SU-DHL-6 (cell line): ENCODE results near the gene PDE7B.

ENCODE experiments used
- H2AFZ ChIP-seq: fragments of 200-600 bp; sonication (generic); 2 replicates; pipeline ENCODE4 v1.6.1; 2014; ENCODE audit warnings: low read depth, mild to moderate bottlenecking, moderate library complexity, mixed read lengths, antibody characterized with exemption, low read length; ENCODE audit not compliant: severe bottlenecking
- H3F3A ChIP-seq: fragments of 200-600 bp; shearing (Covaris generic); 2 replicates; pipeline ENCODE4 v1.6.0; 2016; ENCODE audit warnings: antibody characterized with exemption, mild to moderate bottlenecking; ENCODE audit not compliant: insufficient read depth
- H3K27ac ChIP-seq: fragments of 200-600 bp; sonication (generic); 2 replicates; pipeline ENCODE4 v1.5.1; 2016; ENCODE audit warnings: low read depth, mild to moderate bottlenecking, low read length, moderate library complexity, mixed read lengths
- H3K27me3 ChIP-seq: fragments of 200-600 bp; sonication (generic), shearing (Covaris generic); 2 replicates; pipeline ENCODE4 v1.6.0; 2014; ENCODE audit warnings: mild to moderate bottlenecking, low read length
- H3K36me3 ChIP-seq: fragments of 200-600 bp; sonication (generic); 2 replicates; pipeline ENCODE4 v1.6.1; 2014; ENCODE audit warnings: mild to moderate bottlenecking, low read length, mixed read lengths
- H3K4me2 ChIP-seq: fragments of 300-600, 200-600 bp; shearing (Covaris generic), sonication (generic); 2 replicates; pipeline ENCODE4 v1.6.0; 2014; ENCODE audit warnings: low read length, low read depth, mild to moderate bottlenecking; ENCODE audit not compliant: poor library complexity, severe bottlenecking
- H3K4me3 ChIP-seq: fragments of 200-600 bp; sonication (generic); 2 replicates; pipeline ENCODE4 v1.5.1; 2014; ENCODE audit warnings: antibody characterized with exemption, low read length, mild to moderate bottlenecking, mixed read lengths; ENCODE audit not compliant: insufficient read depth, poor library complexity, severe bottlenecking
- H3K79me2 ChIP-seq: fragments of 200-600 bp; sonication (generic); 2 replicates; pipeline ENCODE4 v1.6.1; 2014; ENCODE audit warnings: mild to moderate bottlenecking, low read length, moderate library complexity; ENCODE audit not compliant: insufficient read depth
- H3K9ac ChIP-seq: fragments of 200-600 bp; sonication (generic); 2 replicates; pipeline ENCODE4 v1.7.0; 2014; ENCODE audit warnings: mild to moderate bottlenecking, low read length
- H3K9me2 ChIP-seq: fragments of 200-600 bp; sonication (generic); replicated peaks from 2 replicates; pipeline ENCODE4 v1.6.1; 2014; ENCODE audit warnings: low read length; ENCODE audit not compliant: insufficient read depth
- H3K9me3 ChIP-seq: fragments of 200-600 bp; sonication (generic); 2 replicates; pipeline ENCODE4 v1.6.1; 2014; ENCODE audit warnings: low read length, mixed read lengths; ENCODE audit not compliant: insufficient read depth
- H4K20me1 ChIP-seq: fragments of 200-600 bp; sonication (generic); 2 replicates; pipeline ENCODE4 v1.6.1; 2014; ENCODE audit warnings: low read depth, mild to moderate bottlenecking, antibody characterized with exemption, low read length, moderate library complexity, mixed read lengths
- EZH2phosphoT487 ChIP-seq: fragments of 200-600 bp; sonication (generic), shearing (Covaris generic); conservative IDR thresholded peaks from 2 replicates; pipeline ENCODE4 v1.6.1; 2018; ENCODE audit warnings: mild to moderate bottlenecking, antibody characterized with exemption, low read length, moderate library complexity, mixed read lengths
- TF ChIP-seq, protein P1 (sequence below): fragments of 200-600 bp; sonication (generic); IDR thresholded peaks from one replicate; pipeline ENCODE4 v1.5.1; 2017; ENCODE audit warnings: antibody characterized with exemption, mild to moderate bottlenecking, low read length, moderate library complexity; ENCODE audit not compliant: insufficient read depth, poor library complexity, severe bottlenecking

The PDE7B gene

DNA sequence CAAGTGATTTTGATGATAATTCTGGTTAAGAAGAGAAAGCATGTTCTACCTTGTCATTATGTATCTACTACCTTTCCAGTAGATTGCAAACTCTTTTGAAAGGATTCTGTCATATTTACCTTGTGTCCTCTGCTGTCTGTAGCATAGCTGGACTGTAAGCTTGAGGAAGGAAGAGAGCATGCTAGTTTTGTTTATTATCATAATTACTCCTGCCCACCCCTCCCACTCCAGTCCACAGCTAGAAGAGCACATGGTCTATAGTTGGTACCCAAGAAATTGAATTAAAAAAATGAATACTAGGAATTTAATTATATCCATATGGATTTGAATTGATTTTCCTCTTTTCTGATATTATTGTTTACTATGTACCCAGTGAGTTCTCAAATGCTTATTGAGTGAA, 40.2 kb downstream of the PDE7B start:
- Histone ChIP-seq H3K9me3 (no peaks in the 10 kb centered on the region), H3K36me3 (no peaks in the 10 kb centered on the region), H3K4me2 (no peak overlapping the region), H4K20me1 (no peaks in the 10 kb centered on the region), H3K27ac (no peak overlapping the region), H3K9me2 (no peaks in the 10 kb centered on the region), H3K4me3 (no peak overlapping the region), H3K27me3 (no peaks in the 10 kb centered on the region), H3F3A (no peaks in the 10 kb centered on the region), H3K79me2 (no peaks in the 10 kb centered on the region), H2AFZ (no peak overlapping the region), H3K9ac (no peak overlapping the region)
- TF ChIP-seq, protein P1, sequence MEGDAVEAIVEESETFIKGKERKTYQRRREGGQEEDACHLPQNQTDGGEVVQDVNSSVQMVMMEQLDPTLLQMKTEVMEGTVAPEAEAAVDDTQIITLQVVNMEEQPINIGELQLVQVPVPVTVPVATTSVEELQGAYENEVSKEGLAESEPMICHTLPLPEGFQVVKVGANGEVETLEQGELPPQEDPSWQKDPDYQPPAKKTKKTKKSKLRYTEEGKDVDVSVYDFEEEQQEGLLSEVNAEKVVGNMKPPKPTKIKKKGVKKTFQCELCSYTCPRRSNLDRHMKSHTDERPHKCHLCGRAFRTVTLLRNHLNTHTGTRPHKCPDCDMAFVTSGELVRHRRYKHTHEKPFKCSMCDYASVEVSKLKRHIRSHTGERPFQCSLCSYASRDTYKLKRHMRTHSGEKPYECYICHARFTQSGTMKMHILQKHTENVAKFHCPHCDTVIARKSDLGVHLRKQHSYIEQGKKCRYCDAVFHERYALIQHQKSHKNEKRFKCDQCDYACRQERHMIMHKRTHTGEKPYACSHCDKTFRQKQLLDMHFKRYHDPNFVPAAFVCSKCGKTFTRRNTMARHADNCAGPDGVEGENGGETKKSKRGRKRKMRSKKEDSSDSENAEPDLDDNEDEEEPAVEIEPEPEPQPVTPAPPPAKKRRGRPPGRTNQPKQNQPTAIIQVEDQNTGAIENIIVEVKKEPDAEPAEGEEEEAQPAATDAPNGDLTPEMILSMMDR = no peak
- no peak for TF ChIP-seq EZH2phosphoT487

DNA sequence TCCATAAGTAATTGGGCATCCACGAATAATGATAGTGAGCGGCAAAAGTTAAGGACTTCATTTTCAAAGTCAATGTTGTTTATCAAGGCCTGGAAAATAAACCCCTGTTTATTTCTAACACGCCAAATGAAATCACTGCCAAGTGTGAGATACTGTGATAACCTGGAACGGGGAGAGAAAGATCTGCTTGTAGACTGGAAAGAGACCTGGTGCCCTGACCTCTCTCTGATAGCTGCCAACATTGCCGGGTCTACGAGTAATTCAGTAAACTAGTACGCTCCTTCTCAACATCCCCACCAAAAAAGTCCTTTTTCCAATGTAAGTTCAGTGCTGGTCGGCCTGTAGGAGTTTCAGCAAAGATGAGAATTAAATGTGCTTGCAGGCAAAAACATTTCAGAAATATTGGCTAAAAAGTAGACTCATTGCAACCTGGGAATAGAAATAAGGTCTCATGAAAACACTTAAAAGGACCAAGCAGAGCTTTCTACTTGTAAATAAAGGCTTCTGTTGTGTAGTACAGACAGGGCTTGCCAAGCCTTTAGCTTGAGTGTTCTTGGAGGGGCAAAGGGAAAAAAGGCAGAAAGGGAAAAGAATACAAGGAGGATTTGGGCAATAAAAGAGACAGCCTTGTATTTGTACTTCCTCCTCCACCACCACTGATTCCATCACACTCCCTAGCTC, 43.9 kb downstream of the PDE7B start:
- no peak overlapping the region for H3K4me2 ChIP-seq
- no peaks in the 10 kb centered on the region for H3K9me2 ChIP-seq
- H3K4me3 ChIP-seq = no peak overlapping the region
- no peak overlapping the region for H3K9ac ChIP-seq
- H2AFZ ChIP-seq = no peak overlapping the region
- TF ChIP-seq EZH2phosphoT487 = no peak
- TF ChIP-seq, protein P1 = no peak
- H3K27me3 ChIP-seq = no peaks in the 10 kb centered on the region
- no peaks in the 10 kb centered on the region for H3K36me3 ChIP-seq
- H3F3A ChIP-seq = no peaks in the 10 kb centered on the region
- H3K9me3 ChIP-seq = no peaks in the 10 kb centered on the region
- H3K27ac ChIP-seq = no peak overlapping the region
- H3K79me2 ChIP-seq = no peaks in the 10 kb centered on the region
- no peaks in the 10 kb centered on the region for H4K20me1 ChIP-seq

DNA sequence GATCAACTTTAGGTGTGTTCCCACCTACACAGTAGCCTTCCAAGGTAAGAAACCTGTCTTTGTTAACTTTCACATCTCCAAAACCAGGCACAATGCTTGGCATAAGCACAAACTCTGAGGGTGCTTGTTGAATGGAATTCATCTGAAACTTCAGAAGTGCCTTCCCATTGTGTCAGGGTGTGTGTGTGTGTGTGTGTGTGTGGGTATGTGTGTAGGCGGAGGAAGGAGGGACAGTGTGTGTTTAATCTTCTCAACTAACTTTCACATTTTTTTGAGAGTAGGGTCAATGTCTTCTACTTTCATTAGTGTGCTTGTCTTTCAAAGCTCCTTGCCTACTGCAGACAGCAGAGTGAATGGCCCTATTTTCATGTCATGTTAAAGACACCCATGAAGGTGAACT, 45.6 kb downstream of the PDE7B start:
- no peaks in the 10 kb centered on the region for H3K27me3 ChIP-seq
- no peak overlapping the region for H2AFZ ChIP-seq
- H3K27ac ChIP-seq = no peak overlapping the region
- H3K36me3 ChIP-seq = no peaks in the 10 kb centered on the region
- TF ChIP-seq EZH2phosphoT487 = no peak
- TF ChIP-seq, protein P1 = no peak
- no peaks in the 10 kb centered on the region for H4K20me1 ChIP-seq
- no peak overlapping the region for H3K4me3 ChIP-seq
- H3K4me2 ChIP-seq = no peak overlapping the region
- H3K79me2 ChIP-seq = no peaks in the 10 kb centered on the region
- H3F3A ChIP-seq = no peaks in the 10 kb centered on the region
- H3K9ac ChIP-seq = no peak overlapping the region
- no peaks in the 10 kb centered on the region for H3K9me2 ChIP-seq
- H3K9me3 ChIP-seq = no peaks in the 10 kb centered on the region
